HepG2 (cell line): ENCODE results near the gene GLI3. TPM values are rescaled to one million over a fixed set of nuclear protein-coding genes. Genes with fewer than 3 reads are reported as not detected.

Experiments used
- ATAC-seq: fragments of 200-7000 bp; cut with Tn5 transposase; 3 replicates; pipeline ENCODE4 v1.9.1; 2020; ENCODE audit warnings: mild to moderate bottlenecking, moderate library complexity
- BruUV-seq: library from RNA; stranded (reverse); fragments of 400-500 nt; replicated peaks from 2 replicates; lab custom pipeline; 2021; lab: Mats Ljungman, UMichigan
- CTCF ChIA-PET: fragments of 300-600 bp; formaldehyde crosslinking; extraction: SDS; loops from one replicate; lab custom pipeline; 2021; ENCODE audit warnings: low total read pairs, inconsistent platforms, low intra/inter-chr PET ratio; lab: Yijun Ruan, JAX
- POLR2A ChIA-PET: fragments of 350-600 bp; sonication (Branson Sonifier 250); formaldehyde crosslinking; loops from one replicate; lab custom pipeline; 2020; ENCODE audit warnings: antibody characterized with exemption, inconsistent platforms; lab: Yijun Ruan, JAX
- DNase-seq: peaks from one replicate; pipeline ENCODE4 v3.0.0-alpha.2; 2015; ENCODE audit warnings: low spot score
- FAIRE-seq: peaks from 3 replicates; lab custom pipeline; 2011; peaks lifted over from hg19 to GRCh38; lab: Jason Lieb, UNC
- H2AFZ ChIP-seq: one replicate; pipeline ENCODE4 v1.6.1; 2011; ENCODE audit warnings: low read length, inconsistent platforms
- H3K27ac ChIP-seq: fragments of 300-600 bp; 3 replicates; pipeline ENCODE4 v1.8.0; 2011; ENCODE audit warnings: mixed run types, mild to moderate bottlenecking, mixed read lengths, low read length, inconsistent platforms; ENCODE audit not compliant: insufficient read depth; ENCODE audit errors: extremely low read length
- H3K27me3 ChIP-seq, 2 experiments: fragments of 200-600 bp in 1 of 2; 2 replicates in 1 of 2; 3 replicates in 1 of 2; pipeline versions ENCODE4 v1.6.0 to v1.8.0; 2011; ENCODE audit warnings: low read length in 2 of 2, mild to moderate bottlenecking in 2 of 2, moderate library complexity in 2 of 2, inconsistent platforms in 1 of 2; ENCODE audit not compliant: insufficient read depth in 2 of 2, control insufficient read depth in 1 of 2
- H3K36me3 ChIP-seq, 2 experiments: fragments of 200-600 bp in 1 of 2; replicated peaks in 1 of 2; 2 replicates in 1 of 2; 3 replicates in 1 of 2; pipeline versions ENCODE4 v1.5.1 to v1.8.0; 2011; ENCODE audit warnings: low read length in 2 of 2, inconsistent platforms in 1 of 2; ENCODE audit not compliant: insufficient read depth in 2 of 2, control insufficient read depth in 1 of 2
- H3K4me1 ChIP-seq: 2 replicates; pipeline ENCODE4 v1.5.1; 2012; ENCODE audit warnings: low read length, inconsistent platforms; ENCODE audit not compliant: insufficient read depth
- H3K4me2 ChIP-seq: 2 replicates; pipeline ENCODE4 v1.6.0; 2011; ENCODE audit warnings: low read depth, low read length, inconsistent platforms
- H3K4me3 ChIP-seq, 3 experiments: fragments of 200-600 bp in 1 of 3; sonication (generic), shearing (Covaris generic) in 1 of 3; replicated peaks in 1 of 3; 2 replicates each; pipeline ENCODE4 v1.5.1; 2011 to 2016; ENCODE audit warnings: low read length in 3 of 3, inconsistent platforms in 2 of 3, low read depth in 2 of 3, mild to moderate bottlenecking in 2 of 3, control low read depth in 1 of 3, mixed read lengths in 1 of 3; ENCODE audit not compliant: insufficient read depth in 1 of 3
- H3K79me2 ChIP-seq: one replicate; pipeline ENCODE4 v1.6.1; 2011; ENCODE audit warnings: low read length, inconsistent platforms; ENCODE audit not compliant: insufficient read depth
- H3K9ac ChIP-seq: 2 replicates; pipeline ENCODE4 v1.6.0; 2011; ENCODE audit warnings: mild to moderate bottlenecking, low read depth, low read length, inconsistent platforms; ENCODE audit not compliant: insufficient read depth
- H3K9me3 ChIP-seq: 2 replicates; pipeline ENCODE4 v1.5.1; 2012; ENCODE audit warnings: mild to moderate bottlenecking, low read length
- H4K20me1 ChIP-seq: 2 replicates; pipeline ENCODE4 v1.6.0; 2011; ENCODE audit warnings: inconsistent platforms, mild to moderate bottlenecking, low read length, moderate library complexity; ENCODE audit not compliant: insufficient read depth
- ZNF619 ChIP-seq: sonication (generic); formaldehyde crosslinking; IDR thresholded peaks from 2 replicates; pipeline ENCODE4 v1.4.0; 2020; ENCODE audit warnings: mild to moderate bottlenecking, missing genetic modification reagents
- WGBS: methylation state at CpG from one replicate; pipeline ENCODE4 v1.1.6; 2017; ENCODE audit warnings: low lambda C conversion rate; 5-methylcytosine and 5-hydroxymethylcytosine counted together
- in situ Hi-C: cut with HindIII; loops from 2 replicates; pipeline ENCODE4 v1.10.0; 2017; ENCODE audit warnings: low pct_unique_long_range_greater_than_20kb; ENCODE audit not compliant: extremely low pct_ligation_motif_present
- intact Hi-C: fragments of 100-400 bp; cut with micrococcal nuclease; formaldehyde crosslinking; loops from one replicate; pipeline ENCODE4 v1.10.0; 2022; ENCODE audit not compliant: unreplicated experiment
- polyA plus RNA-seq, 8 experiments: library from polyadenylated mRNA; depleted of rRNA in 3 of 8; stranded (reverse) in 7 of 8; unstranded in 1 of 8; fragments of >200 nt; fragmentation: Illumina TruSeq in 4 of 8; extraction: Trizol in 4 of 8; gene quantifications; 2 replicates each; pipeline versions ENCODE4 v1.2.1 to v1.2.3, GENCODE V29; 2011 to 2016; ENCODE audit warnings: low read depth in 4 of 8, missing spikeins in 1 of 8, mixed read lengths in 1 of 8; ENCODE audit not compliant: insufficient read depth in 1 of 8
- total RNA-seq, 5 experiments: library from RNA; depleted of rRNA; stranded (reverse); fragments of >200 nt; fragmentation: Illumina TruSeq; extraction: Trizol; gene quantifications; 2 replicates each; pipeline ENCODE4 v1.2.3, GENCODE V29; 2016; ENCODE audit warnings: low read depth in 1 of 5
- TF ChIP-seq, protein P1 (sequence below): sonication (generic); formaldehyde crosslinking; IDR thresholded peaks from 2 replicates; pipeline ENCODE4 v1.5.0; 2020; ENCODE audit warnings: missing genetic modification reagents
- TF ChIP-seq, protein P2 (sequence below): IDR thresholded peaks from 2 replicates; pipeline ENCODE4 v1.6.1; 2012; ENCODE audit warnings: low read depth, low read length, improper control_type of control experiment
- TF ChIP-seq, protein P3 (sequence below): sonication (generic); formaldehyde crosslinking; IDR thresholded peaks from 2 replicates; pipeline ENCODE4 v1.8.0; 2022; ENCODE audit warnings: mild to moderate bottlenecking, missing genetic modification reagents, moderate library complexity

Gene GLI3
- total and polyA plus RNA-seq, 2 of the 13 experiments (the other 11 are each of a cell fraction or from before 2014, with no cell fraction given): not detected

DNA sequence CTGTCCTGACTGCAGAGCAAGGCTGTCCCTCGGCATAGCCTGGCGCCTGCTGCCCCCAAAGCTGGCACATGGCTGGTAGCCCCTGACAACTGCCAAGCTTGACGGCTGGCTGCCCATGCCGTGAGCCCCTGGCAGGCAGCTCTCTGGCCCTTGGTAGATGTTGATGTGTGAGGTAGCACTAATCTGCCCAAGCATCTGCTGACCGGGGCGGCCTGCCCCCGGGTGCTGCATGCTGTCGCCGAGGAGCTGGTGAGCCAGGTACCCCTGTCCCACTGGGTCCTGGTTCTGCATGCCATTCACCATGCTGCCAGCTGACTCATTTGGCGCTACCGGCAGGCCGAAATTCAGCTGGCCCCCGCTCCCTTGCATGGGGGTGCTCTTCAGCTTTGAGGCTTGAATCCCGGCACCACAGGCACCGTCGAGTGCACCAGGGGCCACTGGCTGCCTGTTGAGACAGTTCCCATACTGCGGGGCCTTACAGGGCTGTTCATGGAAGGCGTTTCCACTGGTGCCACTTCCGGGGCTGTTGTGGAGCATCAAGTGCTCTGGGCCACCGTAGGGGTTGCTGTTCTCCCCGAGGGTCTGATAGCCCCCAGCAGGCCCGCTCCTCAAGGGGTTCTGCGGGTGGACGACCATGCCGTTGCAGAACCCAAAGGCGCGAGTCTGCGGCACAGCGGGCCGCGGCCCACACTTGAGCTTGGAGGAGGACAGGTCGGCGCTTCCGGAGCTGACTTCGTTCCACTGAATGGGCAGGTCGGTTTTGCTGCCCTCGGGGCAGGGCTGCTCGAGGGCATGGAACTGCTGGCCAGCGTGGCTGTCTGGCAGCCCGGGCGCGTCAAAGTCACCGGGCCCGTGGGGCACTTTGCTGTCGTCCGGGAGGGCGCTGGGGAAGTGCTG is 271.9 kb downstream of the GLI3 start:
- Histone ChIP-seq H3K4me1 (no peaks in the 10 kb centered on the region), H3K9me3 (no peaks in the 10 kb centered on the region), H3K4me3 (no peak overlapping the region), H3K4me2 (no peak overlapping the region), H2AFZ (no peak overlapping the region), H3K9ac (no peak overlapping the region), H3K79me2 (no peaks in the 10 kb centered on the region), H3K36me3 (no peaks in the 10 kb centered on the region), H3K27me3 (no peaks in the 10 kb centered on the region; a peak in 1 of 5 replicates), H4K20me1 (no peaks in the 10 kb centered on the region), H3K27ac (no peak overlapping the region)
- POLR2A ChIA-PET: no interaction called here
- ATAC-seq: no peak
- CTCF ChIA-PET: no interaction called here
- no TSS peak for BruUV-seq
- TF ChIP-seq, protein P1, sequence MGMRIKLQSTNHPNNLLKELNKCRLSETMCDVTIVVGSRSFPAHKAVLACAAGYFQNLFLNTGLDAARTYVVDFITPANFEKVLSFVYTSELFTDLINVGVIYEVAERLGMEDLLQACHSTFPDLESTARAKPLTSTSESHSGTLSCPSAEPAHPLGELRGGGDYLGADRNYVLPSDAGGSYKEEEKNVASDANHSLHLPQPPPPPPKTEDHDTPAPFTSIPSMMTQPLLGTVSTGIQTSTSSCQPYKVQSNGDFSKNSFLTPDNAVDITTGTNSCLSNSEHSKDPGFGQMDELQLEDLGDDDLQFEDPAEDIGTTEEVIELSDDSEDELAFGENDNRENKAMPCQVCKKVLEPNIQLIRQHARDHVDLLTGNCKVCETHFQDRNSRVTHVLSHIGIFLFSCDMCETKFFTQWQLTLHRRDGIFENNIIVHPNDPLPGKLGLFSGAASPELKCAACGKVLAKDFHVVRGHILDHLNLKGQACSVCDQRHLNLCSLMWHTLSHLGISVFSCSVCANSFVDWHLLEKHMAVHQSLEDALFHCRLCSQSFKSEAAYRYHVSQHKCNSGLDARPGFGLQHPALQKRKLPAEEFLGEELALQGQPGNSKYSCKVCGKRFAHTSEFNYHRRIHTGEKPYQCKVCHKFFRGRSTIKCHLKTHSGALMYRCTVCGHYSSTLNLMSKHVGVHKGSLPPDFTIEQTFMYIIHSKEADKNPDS (CRISPR knock-in tag): no peak
- TF ChIP-seq, protein P2, sequence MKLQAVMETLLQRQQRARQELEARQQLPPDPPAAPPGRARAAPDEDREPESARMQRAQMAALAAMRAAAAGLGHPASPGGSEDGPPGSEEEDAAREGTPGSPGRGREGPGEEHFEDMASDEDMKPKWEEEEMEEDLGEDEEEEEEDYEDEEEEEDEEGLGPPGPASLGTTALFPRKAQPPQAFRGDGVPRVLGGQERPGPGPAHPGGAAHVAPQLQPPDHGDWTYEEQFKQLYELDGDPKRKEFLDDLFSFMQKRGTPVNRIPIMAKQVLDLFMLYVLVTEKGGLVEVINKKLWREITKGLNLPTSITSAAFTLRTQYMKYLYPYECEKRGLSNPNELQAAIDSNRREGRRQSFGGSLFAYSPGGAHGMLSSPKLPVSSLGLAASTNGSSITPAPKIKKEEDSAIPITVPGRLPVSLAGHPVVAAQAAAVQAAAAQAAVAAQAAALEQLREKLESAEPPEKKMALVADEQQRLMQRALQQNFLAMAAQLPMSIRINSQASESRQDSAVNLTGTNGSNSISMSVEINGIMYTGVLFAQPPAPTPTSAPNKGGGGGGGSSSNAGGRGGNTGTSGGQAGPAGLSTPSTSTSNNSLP: no peak
- no peak for TF ChIP-seq ZNF619 (CRISPR knock-in tag)
- TF ChIP-seq, protein P3, sequence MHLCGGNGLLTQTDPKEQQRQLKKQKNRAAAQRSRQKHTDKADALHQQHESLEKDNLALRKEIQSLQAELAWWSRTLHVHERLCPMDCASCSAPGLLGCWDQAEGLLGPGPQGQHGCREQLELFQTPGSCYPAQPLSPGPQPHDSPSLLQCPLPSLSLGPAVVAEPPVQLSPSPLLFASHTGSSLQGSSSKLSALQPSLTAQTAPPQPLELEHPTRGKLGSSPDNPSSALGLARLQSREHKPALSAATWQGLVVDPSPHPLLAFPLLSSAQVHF (CRISPR knock-in tag): no peak
- WGBS: 79% methylated on average over 8 of the region's 47 CpGs
- in situ Hi-C loops (no loop called here), intact Hi-C loops (no loop called here)
- DNase-seq: no peak
- no peak for FAIRE-seq
